Hypothalamus (tissue), 51 donors: ENCODE measurements around the gene BSND.
A peak's percentile ranks its signal among the peaks of the same experiment; 100 is the strongest.

Source experiments
- DNase-seq, 51 donors: peaks; one replicate each; lab custom pipeline; 2025; lab: John Stamatoyannopoulos, UW

The BSND gene

GRCh38 chr1:54990916-54991315, 7.8 kb upstream of the BSND start:
- DNase-seq = no peak

GRCh38 chr1:54991939-54992338, 6.8 kb upstream of the BSND start:
- DNase-seq = no peak

- DNase-seq = no peak
Observed at GRCh38 chr1:54993140-54993539, 5.6 kb upstream of the BSND start.

GRCh38 chr1:54994355-54994990, 4.3 kb upstream of the BSND start:
- DNase-seq = no peak

- no peak for DNase-seq
Observed at GRCh38 chr1:54995013-54995760, 3.5 kb upstream of the BSND start.

GRCh38 chr1:54995835-54996234, 2.9 kb upstream of the BSND start:
- DNase-seq = no peak

- peak in 39 of 51 donors; percentile 2 to 73 (median 30) for DNase-seq
Observed at GRCh38 chr1:54996359-54996868, 2.3 kb upstream of the BSND start.

GRCh38 chr1:54996869-54997710, 1.6 kb upstream of the BSND start:
- DNase-seq = no peak

- DNase-seq = no peak
Observed at GRCh38 chr1:54997711-54997986, 1.1 kb upstream of the BSND start.

GRCh38 chr1:54998100-54998499, 633 bp upstream of the BSND start:
- no peak for DNase-seq

- no peak for DNase-seq
Observed at GRCh38 chr1:55000110-55001085, 1.7 kb downstream of the BSND start.

- DNase-seq = no peak
Observed at GRCh38 chr1:55001311-55001710, 2.6 kb downstream of the BSND start.

GRCh38 chr1:55002686-55003085, 4.0 kb downstream of the BSND start:
- DNase-seq = no peak

GRCh38 chr1:55005351-55006140, 6.8 kb downstream of the BSND start:
- no peak for DNase-seq

GRCh38 chr1:55006931-55007330, 8.2 kb downstream of the BSND start:
- DNase-seq = no peak

- no peak for DNase-seq
Observed at GRCh38 chr1:55007625-55008024, 8.9 kb downstream of the BSND start.

GRCh38 chr1:55010194-55010886, 11.6 kb downstream of the BSND start:
- no peak for DNase-seq

GRCh38 chr1:55010887-55011217, 12.1 kb downstream of the BSND start:
- no peak for DNase-seq

- no peak for DNase-seq
Observed at GRCh38 chr1:55012661-55013060, 13.9 kb downstream of the BSND start.
